Suprapubic skin (tissue), 4 donors: ENCODE measurements around the gene HERC2. TPM values are rescaled to one million over a fixed set of nuclear protein-coding genes. Genes with fewer than 3 reads are reported as not detected.
"Not testable (repeated sequence)": the region's sequence is repeated elsewhere in the genome, so short reads cannot be mapped to it uniquely, and the experiment has no call there.

Source experiments
- DNase-seq, 2 donors: peaks; one replicate each; pipeline ENCODE4 v3.0.0-alpha.2; 2019; ENCODE audit warnings: low spot score in 2 of 2
- H3K27ac ChIP-seq: fragments of 200-600 bp; sonication (generic); one replicate; pipeline ENCODE4 v1.5.1; 2019
- H3K27me3 ChIP-seq: fragments of 200-600 bp; sonication (generic); one replicate; pipeline ENCODE4 v1.5.1; 2019
- H3K36me3 ChIP-seq: fragments of 200-600 bp; sonication (generic); one replicate; pipeline ENCODE4 v1.5.1; 2019
- H3K4me1 ChIP-seq: fragments of 200-600 bp; sonication (generic); one replicate; pipeline ENCODE4 v1.5.1; 2019
- H3K4me3 ChIP-seq: fragments of 200-600 bp; sonication (generic); one replicate; pipeline ENCODE4 v1.5.1; 2019; ENCODE audit warnings: mild to moderate bottlenecking
- H3K9me3 ChIP-seq: fragments of 200-600 bp; sonication (generic); one replicate; pipeline ENCODE4 v1.5.1; 2019
- CTCF ChIP-seq, 2 donors: fragments of 200-600 bp in 1 of 2; fragments of 450-650 bp in 1 of 2; sonication (generic) in 1 of 2; IDR thresholded peaks; one replicate each; pipeline ENCODE4 v1.5.1; 2016 to 2019; ENCODE audit warnings: antibody characterized with exemption in 2 of 2, mild to moderate bottlenecking in 1 of 2, moderate library complexity in 1 of 2
- EP300 ChIP-seq: sonication (generic); formaldehyde crosslinking; IDR thresholded peaks from one replicate; pipeline ENCODE4 v1.6.1; 2017; ENCODE audit warnings: antibody characterized with exemption
- POLR2A ChIP-seq, 2 donors: fragments of 450-650 bp; IDR thresholded peaks; one replicate each; pipeline ENCODE4 v1.6.1; 2017; ENCODE audit warnings: antibody characterized with exemption in 2 of 2, mild to moderate bottlenecking in 2 of 2, moderate library complexity in 2 of 2
- POLR2AphosphoS5 ChIP-seq, 3 donors: sonication (generic); formaldehyde crosslinking; IDR thresholded peaks; one replicate each; pipeline ENCODE4 v1.6.1; 2017; ENCODE audit warnings: antibody characterized with exemption in 3 of 3
- WGBS: methylation state at CpG from one replicate; pipeline ENCODE4 v1.1.5; 2018; 5-methylcytosine and 5-hydroxymethylcytosine counted together
- total RNA-seq, 4 donors: library from RNA; depleted of rRNA; stranded (reverse); fragments of >200 nt; gene quantifications; one replicate each; pipeline ENCODE4 v1.1.0, GENCODE V29; 2016

Gene HERC2
- total RNA-seq, 4 donors from 2014 or later: 45.2 to 111 (median 73.8) TPM

GRCh38 chr15:28178290-28178689, 143.7 kb downstream of the HERC2 start:
- TF ChIP-seq EP300: no peak
- no peak for TF ChIP-seq POLR2AphosphoS5 (IDR thresholded peaks at IDR 0.05)
- no peak for TF ChIP-seq CTCF (IDR thresholded peaks at IDR 0.05)
- no peak for TF ChIP-seq POLR2A (IDR thresholded peaks at IDR 0.05)
- no peaks in the 10 kb centered on the region for H3K9me3 ChIP-seq
- no peak for DNase-seq
- no peak overlapping the region for H3K4me3 ChIP-seq
- no peak overlapping the region for H3K27ac ChIP-seq
- H3K36me3 ChIP-seq: peaks cover 64% of the 10 kb centered on the region
- 67% methylated on average over 3 of the region's 3 CpGs for WGBS
- H3K4me1 ChIP-seq: no peaks in the 10 kb centered on the region
- H3K27me3 ChIP-seq: no peaks in the 10 kb centered on the region

DNA sequence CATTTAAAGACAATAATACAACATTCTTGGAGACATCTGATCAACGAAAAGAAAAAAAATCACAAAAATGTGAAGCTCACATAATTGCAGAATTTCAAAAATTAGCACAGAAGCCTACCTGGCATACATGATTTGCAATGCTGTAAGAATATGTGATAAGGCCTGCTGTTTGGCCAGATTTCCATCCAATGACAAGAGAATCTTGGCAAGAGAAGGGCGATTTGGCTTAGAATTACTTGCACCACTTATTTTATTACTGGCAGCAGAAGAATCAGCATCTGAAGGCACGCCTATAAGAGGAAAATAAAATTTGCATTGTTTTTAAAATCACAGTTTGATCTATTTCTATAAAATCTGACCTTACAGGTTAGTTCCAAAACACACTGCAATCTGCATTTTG, 152.6 kb downstream of the HERC2 start:
- Histone ChIP-seq H3K4me3 (no peak overlapping the region), H3K4me1 (no peaks in the 10 kb centered on the region), H3K36me3 (peaks cover 65% of the 10 kb centered on the region), H3K27me3 (no peaks in the 10 kb centered on the region), H3K9me3 (no peaks in the 10 kb centered on the region), H3K27ac (no peak overlapping the region)
- DNase-seq: no peak
- TF ChIP-seq CTCF (IDR thresholded peaks at IDR 0.05): no peak
- no peak for TF ChIP-seq EP300
- TF ChIP-seq POLR2A (IDR thresholded peaks at IDR 0.05): no peak
- 64% methylated on average over 3 of the region's 3 CpGs for WGBS

GRCh38 chr15:28168405-28169121, 153.4 kb downstream of the HERC2 start:
- H3K27me3 ChIP-seq, H3K4me3 ChIP-seq, H3K4me1 ChIP-seq, H3K27ac ChIP-seq, DNase-seq, H3K9me3 ChIP-seq: not testable (repeated sequence)
- peaks cover 68% of the 10 kb centered on the region for H3K36me3 ChIP-seq
- 81% methylated on average over 16 of the region's 16 CpGs for WGBS

- no peak for TF ChIP-seq POLR2AphosphoS5 (IDR thresholded peaks at IDR 0.05)
- no peak for TF ChIP-seq CTCF (IDR thresholded peaks at IDR 0.05)
- no peak for TF ChIP-seq POLR2A (IDR thresholded peaks at IDR 0.05)
- TF ChIP-seq EP300: no peak
- Histone ChIP-seq H3K4me3 (no peak overlapping the region), H3K9me3 (no peaks in the 10 kb centered on the region), H3K27ac (no peak overlapping the region), H3K4me1 (no peaks in the 10 kb centered on the region), H3K27me3 (no peaks in the 10 kb centered on the region), H3K36me3 (peaks cover 75% of the 10 kb centered on the region)
- WGBS: 91% methylated on average over 3 of the region's 3 CpGs
- no peak for DNase-seq
Measured at GRCh38 chr15:28167042-28167441, 154.9 kb downstream of the HERC2 start.

- Histone ChIP-seq H3K9me3 (no peaks in the 10 kb centered on the region), H3K4me1 (no peaks in the 10 kb centered on the region), H3K4me3 (no peak overlapping the region), H3K27ac (no peak overlapping the region), H3K27me3 (no peaks in the 10 kb centered on the region), H3K36me3 (peaks cover 77% of the 10 kb centered on the region)
- 83% methylated on average over 1 of the region's 1 CpG for WGBS
- no peak for DNase-seq
- TF ChIP-seq CTCF (IDR thresholded peaks at IDR 0.05) (no peak), EP300 (no peak), POLR2A (IDR thresholded peaks at IDR 0.05) (no peak), POLR2AphosphoS5 (IDR thresholded peaks at IDR 0.05) (no peak)
Measured at GRCh38 chr15:28165791-28166190, 156.2 kb downstream of the HERC2 start.

GRCh38 chr15:28164876-28165275, 157.1 kb downstream of the HERC2 start:
- no peaks in the 10 kb centered on the region for H3K9me3 ChIP-seq
- 82% methylated on average over 3 of the region's 3 CpGs for WGBS
- no peak overlapping the region for H3K4me3 ChIP-seq
- no peaks in the 10 kb centered on the region for H3K27me3 ChIP-seq
- no peak for DNase-seq
- H3K27ac ChIP-seq: no peak overlapping the region
- no peak for TF ChIP-seq CTCF (IDR thresholded peaks at IDR 0.05)
- no peak for TF ChIP-seq EP300
- TF ChIP-seq POLR2A (IDR thresholded peaks at IDR 0.05): no peak
- no peaks in the 10 kb centered on the region for H3K4me1 ChIP-seq
- peaks cover 86% of the 10 kb centered on the region for H3K36me3 ChIP-seq
